ENCODE data around the gene UBE2F.

Gene UBE2F

DNA sequence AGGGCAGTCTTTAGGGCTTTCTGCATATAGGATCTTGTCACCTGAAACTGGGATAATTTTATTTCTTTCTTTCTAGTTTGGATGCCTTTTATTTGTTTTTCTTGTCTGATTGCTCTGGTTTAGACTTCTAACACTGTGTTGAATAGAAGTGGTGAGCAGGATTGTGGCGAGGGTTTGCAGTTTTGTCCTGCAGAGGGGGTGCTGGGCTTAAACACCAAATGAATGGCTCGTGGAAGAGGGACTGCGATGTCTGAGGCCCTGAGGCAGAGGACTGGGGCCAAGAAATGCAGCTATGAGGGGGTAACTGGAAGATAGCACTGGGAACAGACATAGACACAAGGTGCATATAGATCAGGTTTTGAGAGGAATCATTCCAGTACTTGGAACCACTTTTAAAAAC, 20.5 kb downstream of the UBE2F start:
- H3K4me3 ChIP-seq (ENCODE audit: low read depth, low read length): no peak overlapping the region
- TF ChIP-seq CTCF (IDR thresholded peaks at IDR 0.05; ENCODE audit: low read depth, low read length, missing control alignments): no peak
- no peak for DNase-seq (ENCODE audit: low read depth)

DNA sequence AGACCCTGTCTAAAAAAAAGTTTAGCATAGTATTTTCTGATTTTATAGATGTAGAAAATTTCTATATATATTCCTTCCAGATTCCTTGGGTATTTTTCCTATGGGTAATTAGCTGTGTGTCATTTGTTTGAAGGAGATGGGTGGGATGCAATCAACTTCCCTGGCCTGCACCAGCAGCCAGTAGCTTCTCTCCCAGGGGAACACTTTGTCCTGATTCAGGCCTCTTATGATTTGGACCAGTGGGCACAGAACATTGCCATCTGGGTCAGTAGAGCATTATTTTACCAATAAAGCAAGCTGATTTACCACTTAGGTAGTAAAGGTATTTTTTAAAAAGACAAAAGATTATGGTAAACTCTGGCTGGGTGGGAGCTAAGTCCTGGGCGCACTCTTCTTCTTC, 26.9 kb downstream of the UBE2F start:
- no peak for TF ChIP-seq CTCF (IDR thresholded peaks at IDR 0.05; ENCODE audit: low read depth, low read length, missing control alignments)
- DNase-seq (ENCODE audit: low read depth): no peak
- H3K4me3 ChIP-seq (ENCODE audit: low read depth, low read length): no peak overlapping the region

- no peak overlapping the region for H3K4me3 ChIP-seq (ENCODE audit: low read depth, low read length)
- DNase-seq (ENCODE audit: low read depth): no peak
- no peak for TF ChIP-seq CTCF (IDR thresholded peaks at IDR 0.05; ENCODE audit: low read depth, low read length, missing control alignments)
These were observed 28.2 kb downstream of the UBE2F start for GRCh38 chr2:237995036-237995435.

DNA sequence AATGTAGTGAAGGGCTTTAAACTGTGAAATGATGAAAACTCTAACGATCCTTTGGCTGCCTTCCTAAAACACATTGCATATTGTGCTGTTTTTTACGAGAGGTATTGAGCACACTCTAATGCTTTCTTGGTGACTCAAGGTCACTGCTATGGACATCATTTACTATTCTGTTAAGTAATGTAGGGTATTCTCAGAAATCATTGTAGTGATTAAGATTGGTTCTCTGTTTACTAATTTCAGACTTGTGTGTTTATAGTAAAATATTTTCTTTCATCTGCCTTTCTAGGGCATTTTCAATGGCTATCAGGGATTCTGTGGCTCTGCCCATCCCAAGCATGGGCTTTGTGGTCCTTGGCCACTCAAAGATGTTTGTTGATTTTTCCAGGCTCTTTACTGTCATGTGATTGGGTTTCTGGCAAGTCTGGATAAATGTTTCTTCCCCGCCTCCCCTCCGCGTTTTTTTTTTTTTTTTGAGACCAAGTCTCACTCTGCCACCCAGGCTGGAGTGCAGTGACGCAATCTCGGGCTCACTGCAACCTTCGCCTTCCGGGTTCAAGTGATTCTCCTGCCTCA, 29.3 kb downstream of the UBE2F start:
- no peak for DNase-seq (ENCODE audit: low read depth)
- H3K4me3 ChIP-seq (ENCODE audit: low read depth, low read length): no peak overlapping the region
- no peak for TF ChIP-seq CTCF (IDR thresholded peaks at IDR 0.05; ENCODE audit: low read depth, low read length, missing control alignments)

DNA sequence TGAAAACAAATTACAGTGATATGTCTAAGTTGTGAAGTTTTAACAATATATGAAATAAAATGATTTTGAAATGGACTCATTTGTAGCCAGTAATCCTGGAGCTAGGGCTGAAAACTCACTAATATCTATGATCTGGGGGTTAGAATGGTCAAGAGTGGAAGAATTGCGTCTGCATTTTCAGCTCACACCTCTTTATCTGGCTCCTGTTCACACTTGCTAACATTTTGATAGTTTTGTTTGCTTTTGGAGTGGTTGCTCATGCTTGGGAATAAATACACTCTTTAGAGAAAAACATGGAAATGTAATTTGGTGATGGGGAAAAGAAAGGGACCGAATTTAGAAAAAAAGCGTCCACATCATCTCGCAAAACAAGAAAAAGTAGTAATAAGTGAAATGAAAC, 30.7 kb downstream of the UBE2F start:
- no peak overlapping the region for H3K4me3 ChIP-seq (ENCODE audit: low read depth, low read length)
- DNase-seq (ENCODE audit: low read depth): no peak
- TF ChIP-seq CTCF (IDR thresholded peaks at IDR 0.05; ENCODE audit: low read depth, low read length, missing control alignments): no peak

GRCh38 chr2:237998530-237998929, 31.7 kb downstream of the UBE2F start:
- DNase-seq (ENCODE audit: low read depth): peak; percentile 57
- no peak overlapping the region; the same call in 1 of the 2 replicates for H3K4me3 ChIP-seq (ENCODE audit: low read depth, low read length)
- TF ChIP-seq CTCF (IDR thresholded peaks at IDR 0.05; ENCODE audit: low read depth, low read length, missing control alignments): no peak

DNA sequence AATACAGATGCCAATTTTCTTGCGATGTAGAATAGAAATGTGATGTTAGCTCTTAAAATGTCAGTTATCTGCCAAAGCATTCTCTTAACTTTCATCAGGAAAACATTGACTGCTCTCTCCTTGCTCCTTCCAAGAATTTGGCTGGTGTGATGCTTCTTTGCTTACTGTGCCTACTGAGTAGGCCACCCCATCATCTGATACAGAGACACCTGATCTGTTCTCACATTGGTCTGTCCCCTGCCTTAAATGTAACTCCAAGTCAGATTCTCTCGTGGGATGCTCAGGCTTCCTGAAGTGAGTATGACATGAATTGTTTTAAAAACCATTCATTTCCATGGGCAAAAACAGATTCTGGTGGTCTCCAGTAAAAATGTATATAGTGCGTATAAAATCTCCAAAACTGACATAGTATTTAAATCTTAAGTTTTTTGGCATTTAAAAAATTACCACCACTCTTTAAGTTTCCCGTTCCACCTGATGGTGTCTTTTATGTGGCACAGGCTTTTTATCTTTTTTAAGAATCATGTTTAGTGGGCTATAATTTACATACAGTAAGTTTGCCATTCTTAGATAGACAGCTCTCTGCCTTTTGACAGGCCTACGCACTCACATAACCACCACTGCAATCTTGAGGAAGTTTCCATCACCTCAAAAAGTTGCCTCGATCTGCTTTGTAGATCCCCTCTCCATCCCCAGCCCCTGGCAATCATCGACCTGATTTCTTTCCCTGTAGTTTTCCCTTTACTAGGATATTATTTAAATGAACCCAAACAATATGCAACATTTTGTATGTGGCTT, 36.6 kb downstream of the UBE2F start:
- DNase-seq (ENCODE audit: low read depth): no peak
- no peak for TF ChIP-seq CTCF (IDR thresholded peaks at IDR 0.05; ENCODE audit: low read depth, low read length, missing control alignments)
- H3K4me3 ChIP-seq (ENCODE audit: low read depth, low read length): no peak overlapping the region

All from GM12864 (cell line).